Hematopoietic multipotent progenitor cell treated with erythropoietin and hydrocortisone succinate and interleukin-3 and kit ligand, for 8 days (in vitro differentiated cells): Measurements from ENCODE around the gene MAGEF1.
"Not testable (repeated sequence)": the region's sequence is repeated elsewhere in the genome, so short reads cannot be mapped to it uniquely, and the experiment has no call there.

Source experiments
- DNase-seq: peaks from one replicate; pipeline ENCODE4 v3.0.0-alpha.2; 2015

MAGEF1 gene

DNA sequence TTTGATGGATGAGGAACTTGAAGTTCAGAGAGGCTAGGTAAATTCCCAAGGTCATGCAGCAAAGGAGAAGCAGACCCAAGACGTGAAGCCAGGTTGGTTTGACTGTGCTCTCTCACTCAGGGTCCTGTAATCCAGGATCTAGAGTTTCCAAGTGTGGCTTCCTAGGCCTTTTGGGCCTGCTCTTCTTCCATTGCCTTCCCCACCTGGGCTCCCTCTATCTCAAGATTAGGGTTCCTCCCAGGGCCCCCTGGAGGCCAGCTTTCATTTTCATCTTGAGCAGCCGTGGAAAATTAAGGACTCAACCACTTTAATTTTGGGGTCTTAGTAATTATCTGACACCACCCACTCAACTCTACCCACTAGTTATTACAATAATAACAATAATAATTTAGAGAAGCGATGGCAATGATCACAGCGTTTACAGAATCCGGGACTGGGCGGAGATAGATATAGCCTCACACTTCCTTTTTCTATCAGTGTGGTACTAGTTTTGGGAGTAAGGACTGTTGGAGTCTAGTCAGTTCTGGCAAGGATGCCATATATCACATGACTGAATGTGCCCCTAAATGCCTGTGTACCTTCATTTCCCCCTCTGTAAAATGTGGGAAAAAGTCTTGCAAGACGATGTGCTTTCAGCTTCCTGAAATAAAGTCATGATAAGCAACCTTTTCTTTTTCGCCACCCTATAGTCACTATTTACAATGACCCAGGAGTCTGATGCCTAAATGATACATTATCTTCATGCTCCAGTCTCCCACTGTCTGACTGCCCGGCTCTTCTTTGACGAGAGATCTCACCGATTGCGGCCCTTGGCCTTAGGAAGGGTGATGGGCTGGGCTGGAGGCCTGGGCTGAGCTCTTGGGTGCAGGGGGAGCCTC lies 30.2 kb upstream of the MAGEF1 start:
- DNase-seq: no peak

DNA sequence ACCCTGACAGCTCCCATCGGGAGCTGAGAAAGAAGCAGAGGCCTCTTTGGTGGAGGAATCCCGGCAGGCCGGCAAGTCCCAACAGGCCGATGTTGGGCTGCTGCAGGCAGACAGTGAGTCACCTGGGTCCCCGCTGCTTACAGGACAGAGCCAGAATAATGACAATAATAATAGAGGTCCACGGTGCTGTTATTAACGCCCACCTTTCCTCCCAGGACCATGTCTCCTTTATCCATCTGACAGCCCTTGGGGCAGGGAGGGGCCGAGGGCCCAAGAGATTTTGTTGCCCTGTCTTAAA lies 29.3 kb upstream of the MAGEF1 start:
- DNase-seq: no peak

DNA sequence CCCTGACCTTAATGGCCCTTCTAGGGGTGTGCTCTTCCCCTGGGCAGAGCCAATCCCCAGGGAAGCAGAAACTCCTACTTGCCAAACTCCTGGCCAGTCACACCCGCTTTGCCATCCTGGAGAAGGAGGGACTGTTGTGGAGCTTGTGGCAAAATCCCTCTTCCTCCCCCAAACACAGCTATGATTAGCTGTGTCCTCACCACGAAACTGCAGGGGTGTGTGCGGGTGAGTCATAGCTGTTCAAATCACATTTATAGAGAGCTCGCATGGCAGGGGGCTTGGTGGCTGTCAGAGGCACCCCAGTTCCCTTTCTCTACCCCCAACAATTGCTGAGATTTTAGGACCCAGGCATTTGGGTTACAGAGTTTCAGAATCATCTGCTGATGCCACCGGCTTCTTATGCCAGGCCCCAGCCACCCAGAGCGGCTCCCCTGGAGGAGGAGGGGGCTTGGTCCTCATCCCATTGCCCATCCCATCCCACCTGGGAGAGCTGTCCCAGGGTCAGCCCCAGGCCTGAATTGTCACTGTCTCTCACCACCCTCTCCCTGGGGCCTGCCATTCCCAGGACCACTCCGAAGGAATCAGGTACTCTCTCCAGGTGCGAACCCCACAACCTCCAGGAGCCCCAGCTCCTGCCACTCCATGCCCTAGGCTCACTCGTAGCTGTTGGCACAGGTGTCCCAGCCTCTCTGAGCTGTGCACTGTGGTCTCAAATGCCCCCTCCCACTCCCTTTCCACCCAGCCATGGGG lies 28.8 kb upstream of the MAGEF1 start:
- DNase-seq: no peak

DNA sequence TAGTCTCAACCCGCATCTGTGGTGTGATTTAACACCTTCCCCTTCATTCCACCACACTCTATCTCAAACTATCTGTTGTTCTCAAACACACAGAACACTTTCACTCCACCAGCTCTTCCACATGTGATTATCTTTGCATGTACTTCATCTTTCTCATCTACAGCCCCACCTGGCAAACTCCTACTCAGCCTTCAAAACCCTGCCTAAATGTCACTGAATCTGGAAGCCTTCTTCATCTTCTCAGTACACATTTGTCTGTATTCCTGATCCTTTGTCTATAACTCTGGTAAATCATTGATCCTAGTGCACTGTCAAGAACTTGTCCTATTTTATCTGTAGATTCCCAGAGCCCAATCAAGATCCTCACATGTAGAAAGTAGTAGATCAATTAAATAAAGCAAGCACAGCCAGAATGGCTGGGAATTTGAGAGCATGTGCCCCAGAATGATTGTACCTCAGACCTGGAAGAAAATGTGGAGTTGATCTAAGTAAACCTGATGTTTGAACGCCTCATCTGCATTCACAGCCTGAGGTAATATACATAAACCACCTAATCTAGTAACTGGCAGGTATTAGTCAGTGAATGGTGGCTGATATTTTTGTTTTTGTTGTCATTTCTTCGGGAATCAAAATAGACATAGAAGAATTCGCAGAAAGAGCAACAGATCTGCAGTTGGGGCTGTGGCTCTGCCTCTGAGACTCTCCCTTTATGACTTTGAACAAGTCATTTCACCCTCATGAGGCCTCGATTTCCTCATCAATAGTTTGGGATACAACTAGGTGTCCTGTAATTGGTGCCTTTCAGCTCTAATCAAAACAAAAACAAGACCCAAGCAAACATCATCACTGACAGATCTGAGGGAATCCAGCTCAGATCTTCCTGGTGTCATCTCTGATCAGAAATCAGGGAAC lies 28.0 kb upstream of the MAGEF1 start:
- no peak for DNase-seq

DNA sequence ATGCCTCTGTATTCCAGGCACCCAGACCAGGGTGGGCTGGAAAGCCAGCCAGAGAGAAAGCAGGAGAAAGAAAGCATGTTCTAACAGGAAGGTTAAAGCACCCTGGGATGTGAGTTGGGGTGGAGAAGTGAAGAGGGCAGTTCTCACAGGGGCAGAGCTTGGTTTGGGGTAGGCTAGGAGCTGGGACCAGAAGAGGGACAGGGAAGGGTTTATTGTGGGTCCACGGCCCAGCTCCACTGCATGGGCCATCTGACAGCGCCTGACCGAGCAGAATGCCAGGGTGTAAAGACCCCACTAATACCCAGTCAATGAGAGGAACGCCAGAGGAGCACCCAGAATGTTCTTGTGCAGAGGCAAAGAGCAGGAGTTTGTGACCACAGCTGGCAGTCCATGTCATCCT lies 27.1 kb upstream of the MAGEF1 start:
- no peak for DNase-seq

DNA sequence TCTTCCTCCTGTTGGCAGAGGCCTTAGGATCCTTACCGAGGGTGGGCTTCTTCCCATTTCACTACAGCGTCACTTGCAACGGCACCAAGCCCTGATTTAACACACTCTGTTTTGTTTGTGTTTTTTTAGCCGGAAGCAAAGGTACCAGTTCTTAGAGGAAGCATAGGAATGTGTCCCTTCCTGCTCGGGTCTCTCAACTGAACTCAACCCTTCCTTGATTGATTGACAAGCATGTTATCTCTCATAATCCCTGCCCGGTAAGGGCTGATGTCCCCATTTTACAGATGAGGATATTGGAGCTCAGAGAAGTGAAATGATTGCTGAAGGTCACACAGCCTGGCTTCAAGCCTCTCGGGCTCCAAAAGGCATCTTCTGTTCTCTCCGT lies 26.6 kb upstream of the MAGEF1 start:
- no peak for DNase-seq

DNA sequence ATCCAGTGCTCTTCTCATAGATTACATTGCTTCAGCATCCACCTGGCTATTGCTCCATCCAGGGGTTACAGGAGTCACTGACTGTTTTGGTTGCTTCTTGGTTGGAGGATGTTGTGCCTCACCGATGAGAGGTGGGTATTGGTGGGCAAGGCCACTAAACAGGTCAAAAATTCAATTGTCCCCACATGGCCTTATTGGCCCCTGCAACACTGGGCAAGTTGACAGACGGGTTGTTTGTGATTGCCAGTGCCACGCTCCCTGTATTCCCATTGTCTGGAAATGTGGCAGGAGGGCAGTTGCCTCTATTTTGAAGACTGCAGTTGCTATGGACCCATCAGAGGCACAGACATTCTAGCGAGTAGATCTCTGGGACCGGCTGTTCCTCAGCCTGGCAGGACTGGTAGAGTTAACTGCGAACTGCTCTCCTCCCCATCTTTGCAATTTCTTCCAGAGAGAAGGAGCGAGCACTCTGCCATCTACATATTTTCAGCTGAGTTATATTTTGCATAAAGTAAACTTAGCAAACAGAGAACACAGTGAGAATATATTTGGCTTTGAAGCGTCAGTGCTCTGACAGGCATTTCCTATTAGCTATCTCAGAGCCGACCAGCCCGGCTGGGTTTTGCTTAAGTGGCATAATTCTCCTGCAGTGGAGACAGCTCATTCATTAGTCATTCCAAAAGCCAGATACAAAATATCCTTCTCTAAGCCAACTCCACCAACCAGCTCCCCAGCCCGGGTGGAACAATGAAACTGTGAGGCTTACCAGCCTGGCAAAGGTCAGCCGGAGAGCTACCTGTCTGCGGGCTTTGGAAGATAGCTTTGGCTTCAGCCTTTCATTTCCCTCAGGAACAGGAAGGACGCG lies 26.0 kb upstream of the MAGEF1 start:
- DNase-seq: no peak

DNA sequence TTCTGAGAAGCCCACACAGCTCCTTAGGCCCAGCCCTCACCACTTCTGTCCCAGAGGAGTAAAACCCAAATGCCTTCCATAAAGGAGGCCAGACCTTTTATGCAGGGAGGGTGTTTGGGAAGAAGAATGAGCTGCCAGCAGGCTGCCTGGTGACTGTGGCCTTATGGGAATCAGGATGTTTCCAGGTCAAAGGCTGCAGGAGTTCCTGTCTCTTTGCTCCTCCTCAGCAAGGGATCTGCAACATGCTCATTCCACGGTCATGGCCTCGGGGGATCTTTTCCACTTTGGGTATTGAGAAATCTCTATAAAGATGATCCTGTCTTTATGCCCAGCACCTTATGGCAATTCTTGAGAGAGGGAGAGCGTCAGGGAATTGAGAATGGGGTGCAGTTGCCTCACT lies 25.2 kb upstream of the MAGEF1 start:
- no peak for DNase-seq

DNA sequence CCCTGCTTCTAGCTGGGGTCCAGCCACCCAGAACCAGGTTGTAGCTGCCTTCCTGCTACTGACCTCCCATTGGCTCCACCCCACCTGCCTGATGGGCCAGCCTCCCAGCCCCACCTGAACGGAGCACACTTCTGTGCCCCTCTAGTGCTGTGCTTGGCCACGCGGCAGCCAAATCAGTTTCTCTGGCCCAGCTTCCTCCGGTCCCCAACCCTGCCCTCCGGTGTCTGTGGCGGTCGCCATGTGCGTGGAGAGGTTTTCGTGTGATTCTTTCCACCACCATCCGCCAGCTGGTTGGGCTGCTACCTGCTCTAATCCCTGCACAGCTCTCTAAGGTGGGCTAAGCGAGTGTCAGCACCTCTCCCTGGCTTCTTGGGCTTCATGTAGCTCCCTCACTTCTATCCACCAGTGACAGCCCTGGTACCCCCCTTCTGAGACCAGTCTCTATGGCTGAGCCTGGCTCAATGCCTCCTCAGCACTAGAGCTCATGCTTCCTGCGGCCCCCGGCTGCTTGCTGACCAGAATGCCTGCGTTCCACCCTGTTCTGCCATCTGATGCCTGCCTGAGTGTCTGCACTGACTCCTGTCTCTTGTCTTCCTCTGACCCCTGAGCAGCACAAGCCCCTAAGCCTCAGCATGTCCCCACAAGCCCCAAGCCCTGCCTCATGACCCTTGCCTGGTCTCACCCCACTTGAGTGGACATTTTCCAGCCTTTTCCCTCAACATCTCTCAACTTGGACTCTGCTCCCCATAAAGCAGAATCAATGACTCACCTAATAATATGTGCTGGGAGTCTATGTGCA lies 23.2 kb upstream of the MAGEF1 start:
- no peak for DNase-seq

DNA sequence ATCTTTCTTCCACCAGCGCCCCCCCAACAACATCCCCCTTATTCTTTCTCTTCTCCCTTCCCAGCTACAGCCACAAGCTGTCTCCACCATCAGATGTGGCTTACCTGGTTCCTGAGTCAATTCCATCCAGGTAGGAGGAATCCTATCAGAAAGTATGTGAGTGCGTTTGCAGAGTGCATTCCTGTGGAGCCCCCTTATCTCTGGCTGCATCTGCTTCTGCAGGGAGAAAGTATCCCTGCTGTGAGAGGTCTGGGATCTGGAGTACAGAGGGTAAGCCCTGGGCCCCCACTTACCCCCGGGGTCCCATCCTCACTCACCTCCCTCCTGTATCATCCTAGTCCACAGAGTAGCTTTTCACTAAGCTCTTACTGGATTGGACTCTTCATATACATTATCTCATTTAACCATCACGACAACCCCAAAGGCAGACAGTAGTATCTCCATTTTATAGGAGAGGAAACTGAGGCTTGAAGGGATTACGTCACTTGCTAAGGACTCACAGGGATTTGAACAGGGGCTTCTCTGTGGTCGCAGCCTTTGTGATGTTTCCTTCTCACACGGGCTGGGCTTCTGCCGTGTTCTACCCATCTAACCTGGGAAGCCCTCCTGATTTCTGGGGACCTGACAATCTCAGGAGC lies 22.2 kb upstream of the MAGEF1 start:
- no peak for DNase-seq

DNA sequence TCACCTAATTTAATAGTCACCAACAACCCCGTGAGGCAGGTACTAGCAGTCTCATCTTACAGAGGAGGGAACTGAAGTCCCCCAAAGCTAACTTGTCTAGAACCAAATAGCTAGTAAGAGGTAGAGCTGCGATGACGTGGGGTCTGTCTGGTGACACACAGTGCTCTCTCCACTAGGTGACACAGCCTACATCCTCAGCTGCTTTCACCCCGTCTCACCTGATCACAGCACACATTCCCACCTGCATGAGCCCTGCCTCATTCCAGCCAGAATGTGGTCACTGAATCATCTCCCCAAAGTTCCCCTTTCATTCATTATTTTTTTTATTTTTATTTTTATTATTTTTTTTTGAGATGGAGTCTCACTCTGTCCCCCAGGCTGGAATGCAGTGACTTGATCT lies 21.3 kb upstream of the MAGEF1 start:
- no peak for DNase-seq

DNA sequence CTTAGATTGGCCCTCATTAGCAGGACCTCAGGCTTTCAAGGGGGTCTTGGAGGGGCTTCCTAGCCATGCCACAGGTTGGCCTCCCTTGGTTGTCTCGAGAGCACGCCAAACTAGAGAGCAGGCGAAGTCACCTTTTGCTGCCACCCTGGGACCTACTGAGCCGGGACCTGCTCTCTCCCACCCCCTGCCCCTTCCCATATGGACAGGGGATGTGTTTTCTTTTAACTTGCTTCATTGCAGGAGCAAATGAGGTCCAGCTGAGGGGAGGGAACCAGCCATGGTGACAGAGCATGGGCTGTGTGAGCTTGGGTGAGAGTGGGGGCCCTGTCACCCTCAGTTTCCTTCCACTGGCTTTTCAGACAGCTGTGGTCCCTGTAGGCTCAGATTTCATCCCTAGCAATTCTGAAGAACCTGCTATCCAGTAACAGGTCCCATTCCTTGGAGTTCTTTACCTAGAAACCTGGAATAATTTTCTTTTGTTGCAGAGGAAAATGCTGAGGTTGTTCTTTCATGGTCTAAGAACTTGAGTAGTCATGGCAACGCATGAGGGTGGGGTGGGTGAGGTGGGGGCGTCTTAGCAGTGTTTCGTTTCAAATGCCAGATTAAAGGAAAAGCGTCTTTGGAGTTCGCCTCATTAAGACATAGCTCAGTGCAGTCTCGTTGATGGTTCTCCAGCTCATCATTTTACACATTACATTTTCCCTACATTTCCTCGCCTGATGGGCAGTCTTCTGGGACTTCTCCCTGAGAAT lies 20.1 kb upstream of the MAGEF1 start:
- no peak for DNase-seq

DNA sequence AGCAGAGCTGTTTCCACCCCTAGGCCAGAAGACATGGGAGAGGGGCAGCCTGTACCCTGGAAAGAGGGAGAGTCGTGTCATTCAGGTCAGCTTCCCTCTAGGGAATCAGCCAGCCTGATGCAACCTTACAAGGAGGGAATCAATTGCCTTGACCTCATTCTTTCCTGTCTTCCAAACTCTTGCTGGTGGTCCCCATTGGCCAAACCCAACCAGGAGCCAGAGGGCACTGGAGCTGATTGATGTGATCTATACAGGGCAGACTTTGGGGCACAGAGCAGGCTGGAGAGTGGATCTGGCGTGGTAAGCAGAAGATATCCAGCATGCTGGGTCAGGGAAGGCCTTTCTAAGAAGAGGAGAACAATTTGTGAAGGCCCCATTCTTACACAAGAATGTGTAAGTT lies 19.1 kb upstream of the MAGEF1 start:
- no peak for DNase-seq

DNA sequence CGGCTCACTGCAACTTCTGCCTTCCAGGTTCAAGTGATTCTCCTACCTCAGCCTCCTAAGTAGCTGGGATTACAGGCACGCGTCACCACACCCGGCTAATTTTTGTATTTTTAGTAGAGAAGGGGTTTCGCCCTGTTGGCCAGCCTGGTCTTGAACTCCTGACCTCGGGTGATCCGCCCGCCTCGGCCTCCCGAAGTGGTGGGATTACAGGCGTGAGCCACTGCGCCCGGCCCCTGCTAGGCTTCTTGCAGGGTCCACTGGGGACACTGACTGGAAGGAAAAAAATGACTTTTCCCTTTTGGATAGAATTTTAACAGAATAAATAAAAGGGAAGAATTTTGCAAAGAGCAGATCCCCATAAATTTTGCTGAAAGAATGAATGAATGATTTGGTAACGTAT lies 17.3 kb upstream of the MAGEF1 start:
- DNase-seq: not testable (repeated sequence)

DNA sequence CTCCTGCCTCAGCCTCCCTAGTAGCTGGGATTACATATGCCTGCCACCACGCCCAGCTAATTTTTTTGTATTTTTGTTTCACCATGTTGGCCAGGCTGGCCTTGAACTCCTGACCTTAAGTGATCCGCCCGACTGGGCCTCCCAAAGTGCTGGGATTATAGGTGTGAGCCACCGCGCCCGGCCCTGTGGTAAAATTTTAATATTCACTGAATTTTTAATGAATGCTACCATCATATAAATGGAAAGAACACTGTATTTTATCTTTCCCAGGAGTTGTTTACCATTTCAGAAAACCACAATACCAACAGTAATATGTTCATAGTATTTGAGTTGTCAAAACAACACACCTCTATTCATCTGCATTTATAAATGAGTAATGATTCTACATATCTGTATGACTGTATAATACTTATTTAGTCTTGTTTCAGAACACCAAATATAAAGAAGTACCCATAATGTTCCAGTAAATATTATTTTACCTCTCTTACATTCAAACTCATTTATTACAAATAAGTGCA lies 16.2 kb upstream of the MAGEF1 start:
- DNase-seq: no peak

DNA sequence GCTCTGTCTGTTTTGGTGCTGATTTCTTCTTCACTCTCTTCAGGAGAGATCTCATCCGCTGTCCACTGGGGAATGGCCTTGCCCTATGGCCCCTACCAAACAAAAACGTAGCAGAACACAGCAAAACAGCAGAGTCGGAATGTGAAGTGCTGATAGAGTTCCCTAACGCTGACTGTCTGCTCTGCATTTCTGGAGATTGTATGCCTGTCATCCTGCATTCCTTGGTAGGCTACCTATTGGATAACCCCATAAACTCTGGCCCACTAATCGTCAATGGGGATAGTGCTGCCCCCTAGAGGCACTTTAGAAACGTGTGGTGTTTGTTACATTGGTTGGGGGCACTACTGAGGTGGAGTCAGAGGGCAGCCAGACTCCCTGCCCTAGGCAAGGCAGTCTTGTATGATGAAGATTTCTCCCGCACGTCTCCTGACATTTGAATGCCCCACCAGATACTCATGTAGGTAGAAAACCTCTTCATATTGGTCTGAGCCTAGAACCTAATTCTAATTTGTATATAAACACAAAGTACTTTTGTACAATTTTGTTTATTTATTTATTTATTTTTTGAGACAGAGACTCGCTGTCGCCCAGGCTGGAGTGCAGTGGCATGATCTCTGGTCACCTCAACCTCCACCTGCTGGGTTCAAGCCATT lies 15.6 kb upstream of the MAGEF1 start:
- DNase-seq: peak; percentile 75

DNA sequence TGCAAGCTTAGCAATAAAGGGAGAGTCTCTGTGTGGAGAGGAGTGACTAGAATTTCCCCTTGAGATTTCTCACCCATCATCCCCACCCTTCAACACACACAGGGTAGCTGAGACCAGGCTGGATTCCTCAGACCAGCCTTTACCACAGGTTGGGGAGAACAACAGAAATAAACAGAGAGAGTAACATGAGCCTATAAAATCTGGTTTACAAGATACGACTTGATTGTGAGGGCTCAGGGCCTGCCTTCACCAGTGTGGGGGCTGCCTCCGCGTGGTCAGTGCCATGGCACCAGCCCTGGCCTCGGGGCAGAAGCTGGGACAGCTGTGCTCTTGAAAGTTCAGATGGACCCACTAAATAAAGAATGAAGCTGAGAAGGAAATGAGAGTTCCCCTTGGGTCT lies 14.6 kb upstream of the MAGEF1 start:
- no peak for DNase-seq

DNA sequence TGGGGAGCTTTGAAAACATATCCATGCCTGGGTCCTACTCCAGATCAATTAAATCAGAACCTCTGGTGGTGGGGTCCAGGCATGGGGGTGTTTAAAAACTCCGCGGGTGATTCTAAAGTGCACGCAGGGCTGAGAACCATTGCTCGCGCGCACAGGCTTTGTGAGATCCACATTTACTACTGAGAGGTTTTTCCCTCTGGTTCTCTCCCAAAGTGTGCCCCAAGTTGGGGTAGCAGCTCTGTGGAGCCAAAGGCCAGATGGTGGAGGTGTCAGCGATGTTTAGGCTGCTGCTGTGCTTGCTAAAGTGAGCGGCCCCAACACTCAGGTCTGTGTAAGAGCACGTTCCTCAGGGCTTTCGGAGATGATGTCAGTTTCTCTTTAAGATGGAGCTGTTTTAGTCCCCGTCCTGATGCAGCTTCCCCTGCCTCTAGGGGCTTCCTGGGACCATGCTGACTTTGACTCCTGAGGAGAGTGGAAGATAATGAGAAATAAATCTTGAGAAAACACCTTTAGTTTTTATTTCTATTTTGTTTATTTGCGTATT lies 13.4 kb upstream of the MAGEF1 start:
- DNase-seq: no peak

DNA sequence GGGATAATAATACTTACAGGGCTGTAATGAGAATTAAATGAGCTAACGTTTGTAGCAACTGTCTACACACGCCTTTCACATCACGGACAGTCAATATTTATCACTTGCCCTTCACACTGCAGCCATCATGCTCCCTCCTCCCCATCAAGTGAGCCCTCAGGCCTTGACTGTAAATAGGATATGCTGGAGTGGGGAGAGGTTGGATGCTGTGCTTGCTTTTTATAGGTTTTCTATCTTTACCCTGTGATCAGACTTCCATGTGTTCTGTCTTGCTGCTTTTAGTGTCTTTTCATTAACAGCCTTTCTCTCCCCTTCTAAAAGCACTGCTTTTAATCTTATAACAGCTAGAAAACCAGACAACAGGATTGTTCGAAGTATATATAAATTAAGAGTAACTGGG lies 12.8 kb upstream of the MAGEF1 start:
- DNase-seq: no peak
